Suppressor macrophage treated with lipopolysaccharide for 4 hours (primary cell): ENCODE data around the gene IL1F10.

Source experiments
- DNase-seq: peaks from one replicate; pipeline ENCODE4 v3.0.0-alpha.2; 2020

IL1F10 gene

DNA sequence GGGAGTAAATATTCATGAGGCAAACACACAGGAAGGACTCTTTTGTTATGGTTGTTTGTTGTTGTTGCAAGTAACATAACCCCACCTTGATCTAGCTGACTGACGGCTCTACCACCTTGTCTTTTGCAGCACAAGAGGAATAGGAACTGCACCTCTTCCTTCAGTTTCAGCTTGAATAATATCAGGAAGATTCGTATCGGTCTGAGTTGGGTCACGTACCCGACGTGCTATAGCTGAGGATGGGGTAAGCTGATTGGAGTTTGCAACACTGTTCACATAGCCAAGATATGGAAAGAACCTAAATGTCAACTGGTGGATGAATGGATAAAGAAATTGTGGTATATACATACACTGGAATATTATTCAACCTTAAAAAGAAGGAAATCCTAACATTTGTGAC lies 45.1 kb downstream of the IL1F10 start:
- DNase-seq: peak; percentile 71

DNA sequence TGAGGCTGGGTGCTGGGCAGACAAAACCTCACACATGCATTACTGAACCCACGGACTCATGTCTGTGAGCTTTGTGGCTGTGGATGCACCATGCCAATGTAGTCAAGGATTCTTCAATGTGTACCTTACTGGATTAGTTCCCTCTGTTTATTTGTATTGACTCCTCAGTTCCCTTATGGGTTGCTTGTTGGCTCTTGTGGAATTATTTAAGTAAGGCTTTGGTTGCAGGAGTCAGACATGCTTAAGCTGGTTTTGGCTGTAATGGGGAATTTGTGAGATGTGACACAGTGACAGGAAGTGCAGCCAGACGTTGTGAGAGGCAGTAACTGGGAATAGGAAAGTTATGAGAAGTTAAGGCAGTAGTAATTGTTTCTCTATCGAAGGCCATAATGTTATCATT lies 46.0 kb downstream of the IL1F10 start:
- DNase-seq: no peak

DNA sequence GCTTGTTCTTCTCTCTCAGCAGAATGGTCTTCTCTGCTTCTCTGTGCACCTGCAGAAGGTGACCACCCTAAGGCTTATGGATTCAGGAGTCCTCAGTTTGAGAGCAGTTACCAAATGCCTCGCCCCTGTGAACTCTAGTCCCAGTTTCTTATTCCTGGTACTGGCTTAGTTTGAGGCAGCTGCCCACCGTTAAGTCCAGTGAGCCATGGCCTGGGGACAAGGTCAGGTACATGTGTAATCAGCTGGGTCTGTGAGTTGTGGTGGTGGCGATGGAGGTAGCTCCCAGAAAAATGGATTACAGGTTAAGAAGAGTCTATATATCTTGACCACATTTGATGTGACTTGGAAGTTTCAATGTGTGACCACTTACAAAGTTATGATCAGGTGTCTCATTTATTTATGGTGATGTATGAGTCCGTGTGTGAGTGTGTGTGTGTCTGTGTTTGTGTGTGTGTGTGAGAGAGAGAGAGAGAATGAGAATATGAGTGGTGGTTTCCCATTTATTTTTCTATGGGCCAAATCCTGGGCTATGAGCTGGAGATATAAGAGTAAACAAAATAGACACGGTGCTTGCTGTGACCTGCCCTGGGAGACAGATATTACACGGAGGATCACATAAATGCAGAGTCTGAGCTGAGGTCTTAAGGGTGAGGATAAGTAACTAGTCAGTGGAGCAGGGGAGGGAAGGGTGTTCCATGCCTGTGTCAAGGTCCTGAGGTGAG lies 46.6 kb downstream of the IL1F10 start:
- no peak for DNase-seq

DNA sequence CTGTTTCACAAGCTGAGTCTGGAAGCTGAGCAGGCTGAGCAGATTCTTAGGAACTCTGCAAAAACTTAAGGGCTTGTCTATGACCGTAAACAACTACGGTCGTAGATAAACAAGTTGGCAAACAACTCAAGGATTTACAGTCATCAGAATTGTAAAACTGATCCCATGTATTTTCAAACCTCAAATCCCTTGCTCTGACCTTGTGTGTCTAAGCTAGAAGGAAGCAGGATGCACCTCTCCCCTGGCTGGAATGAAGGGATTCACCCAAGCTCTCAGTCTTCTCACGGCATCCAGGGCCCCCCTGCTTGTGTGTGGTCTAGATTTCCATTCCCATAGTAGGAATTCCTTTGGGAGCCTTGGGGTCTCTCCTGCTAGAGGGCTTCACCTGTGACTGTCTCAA lies 47.2 kb downstream of the IL1F10 start:
- no peak for DNase-seq

DNA sequence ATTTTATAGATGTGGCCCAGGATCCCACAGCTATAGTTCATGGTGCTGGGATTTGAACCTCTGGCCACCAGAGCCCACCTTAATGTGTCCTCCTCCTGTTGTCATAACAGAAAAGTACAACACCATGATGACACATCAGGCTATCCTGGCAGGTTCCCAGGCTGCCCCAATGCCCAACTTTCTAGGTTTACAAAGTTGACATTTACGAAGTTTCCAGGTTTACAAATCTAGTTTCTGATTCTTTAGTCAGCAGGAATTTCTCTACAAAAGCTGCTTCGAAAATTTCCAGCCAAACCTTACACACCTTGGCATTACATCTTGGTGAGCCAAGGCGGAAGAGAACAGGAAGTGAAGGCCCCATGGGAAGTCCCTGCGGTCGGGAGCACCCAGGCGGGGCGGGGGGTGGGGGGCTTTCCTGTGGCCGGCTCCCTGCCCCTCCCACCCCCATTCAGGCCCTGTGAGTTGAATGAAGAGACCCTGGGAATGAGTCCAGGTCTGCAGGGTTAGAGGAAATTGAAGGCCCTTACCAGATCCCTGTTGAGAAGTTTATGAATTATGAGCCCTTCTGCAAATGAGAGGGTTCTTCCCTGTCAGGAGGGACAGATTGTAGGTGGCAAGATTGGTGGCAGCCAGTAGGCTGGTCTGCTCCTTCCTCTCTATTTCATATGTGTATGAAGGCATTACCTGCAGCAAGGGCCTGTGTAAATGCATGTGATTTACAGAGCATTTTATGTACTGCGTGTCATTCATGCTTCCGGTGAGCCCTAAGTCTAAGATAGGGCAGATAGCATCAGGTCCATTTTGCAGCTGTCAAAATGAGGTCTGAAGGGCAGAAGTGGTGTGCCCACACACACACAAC lies 48.6 kb downstream of the IL1F10 start:
- peak; percentile 48 for DNase-seq

DNA sequence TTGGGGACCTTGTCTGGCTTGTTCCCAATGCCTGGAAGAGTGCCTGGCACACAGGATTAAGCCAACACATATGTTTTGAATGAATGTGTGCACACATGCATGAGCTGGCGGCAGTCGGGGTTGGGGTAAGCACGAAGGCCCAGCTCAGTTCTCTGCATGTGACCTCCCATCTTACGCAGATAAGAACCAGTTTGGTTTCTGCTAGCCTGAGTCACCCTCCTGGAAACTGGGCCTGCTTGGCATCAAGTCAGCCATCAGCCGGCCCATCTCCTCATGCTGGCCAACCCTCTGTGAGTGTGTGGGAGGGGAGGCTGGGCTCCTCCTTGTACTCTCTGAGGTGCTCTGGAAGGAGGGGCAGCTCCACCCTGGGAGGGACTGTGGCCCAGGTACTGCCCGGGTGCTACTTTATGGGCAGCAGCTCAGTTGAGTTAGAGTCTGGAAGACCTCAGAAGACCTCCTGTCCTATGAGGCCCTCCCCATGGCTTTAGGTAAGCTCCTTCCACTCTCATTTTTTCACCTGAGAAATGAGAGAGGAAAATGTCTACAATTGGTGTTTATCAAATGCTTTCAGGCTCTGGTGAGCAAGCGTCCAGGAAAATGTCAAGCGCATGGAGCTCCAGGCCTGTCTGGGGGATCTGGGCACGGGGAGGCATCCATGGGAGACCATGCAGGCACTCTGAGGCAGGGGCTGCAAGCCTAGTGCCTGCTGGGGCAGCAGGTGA lies 49.9 kb downstream of the IL1F10 start:
- DNase-seq: peak; percentile 48

DNA sequence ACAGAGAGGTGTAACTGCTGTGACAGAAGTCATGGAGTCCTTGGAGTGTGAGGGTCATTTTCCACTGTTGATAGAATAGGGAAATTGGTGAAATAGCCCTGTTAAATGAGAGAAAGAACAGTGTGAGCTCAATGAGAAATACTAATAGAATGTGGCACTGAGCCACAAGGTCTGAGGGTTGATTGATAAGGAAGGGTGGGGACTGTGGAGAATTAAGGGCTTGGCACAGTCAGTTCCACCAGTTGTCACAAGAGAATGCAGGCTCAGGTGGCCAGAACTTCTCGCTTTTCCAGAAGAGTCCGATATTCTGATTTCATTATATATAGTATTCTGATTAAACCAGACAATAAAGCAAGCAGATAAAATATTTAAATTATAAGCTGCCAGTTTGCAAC lies 50.5 kb downstream of the IL1F10 start:
- no peak for DNase-seq

DNA sequence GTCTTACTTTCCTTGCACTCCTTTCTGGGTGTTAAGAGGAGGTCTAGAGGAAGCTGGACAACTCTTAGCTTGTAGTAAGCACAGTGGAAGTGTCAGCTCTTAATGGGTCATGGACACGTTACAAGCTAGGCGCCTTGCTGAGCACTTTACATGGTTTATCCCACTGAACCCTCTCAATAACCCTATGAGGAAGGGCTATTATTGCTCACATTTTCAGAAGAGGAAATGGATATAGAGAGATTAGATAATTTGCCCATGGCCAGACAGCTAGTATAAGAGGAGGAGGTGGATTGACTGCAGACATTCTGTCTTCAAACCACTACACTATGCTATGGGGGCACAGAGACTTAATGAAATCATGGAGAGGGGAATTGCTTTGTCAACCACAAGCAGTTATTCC lies 51.3 kb downstream of the IL1F10 start:
- no peak for DNase-seq

DNA sequence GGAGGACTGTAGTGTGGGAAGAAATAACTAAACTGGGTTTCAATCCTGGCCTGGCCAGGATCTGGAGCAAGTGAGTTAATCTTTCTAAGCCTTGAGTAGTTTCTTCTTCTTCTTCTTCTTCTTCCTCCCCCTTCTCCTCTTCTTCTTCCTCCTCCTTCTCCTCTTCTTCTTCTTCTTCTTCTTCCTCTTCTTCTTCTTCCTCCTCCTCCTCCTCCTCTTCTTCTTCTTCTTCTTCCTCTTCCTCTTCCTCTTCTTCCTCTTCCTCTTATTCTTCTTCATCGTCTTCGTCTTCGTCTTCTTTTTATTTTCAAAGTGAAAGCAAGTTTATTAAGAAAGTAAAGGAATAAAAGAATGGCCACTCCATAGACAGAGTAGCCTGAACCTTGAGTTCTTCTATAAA lies 53.1 kb downstream of the IL1F10 start:
- DNase-seq: no peak

DNA sequence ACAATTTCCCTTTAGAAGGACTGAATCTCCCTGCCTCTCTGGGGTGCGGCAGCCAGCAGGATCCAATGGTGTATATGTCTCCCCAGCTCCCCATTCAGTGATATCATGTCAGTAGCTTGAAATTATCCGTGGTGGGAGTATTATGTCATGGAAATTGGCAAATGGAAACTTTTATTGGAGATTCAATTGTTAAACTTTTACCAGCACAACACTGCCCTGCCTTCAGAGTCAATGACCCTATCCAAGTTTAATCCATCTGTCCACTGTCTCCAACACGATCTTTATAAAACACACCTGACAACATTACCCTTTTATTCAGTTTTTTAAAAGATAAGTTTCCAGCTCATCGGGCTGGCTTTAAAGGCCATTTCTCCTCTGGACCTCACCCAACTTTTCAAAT lies 54.6 kb downstream of the IL1F10 start:
- no peak for DNase-seq

DNA sequence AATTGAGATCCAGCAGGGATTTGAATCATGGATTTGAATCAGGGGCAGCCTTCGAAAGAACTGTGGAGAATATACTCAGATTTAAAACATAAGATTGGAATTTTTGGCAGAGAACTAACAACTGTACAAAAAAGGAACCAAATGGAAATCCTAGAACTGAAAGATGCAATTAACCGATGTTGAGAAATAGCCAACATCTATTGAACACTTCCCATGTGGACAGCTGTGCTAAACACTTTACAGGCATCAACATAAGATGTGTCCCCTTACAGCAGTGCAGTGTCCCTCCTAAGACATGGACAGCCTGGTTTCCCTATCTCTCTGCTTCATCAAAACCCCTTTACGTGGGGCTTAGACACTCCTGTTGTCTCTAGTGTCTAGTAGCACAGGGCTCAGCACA lies 56.0 kb downstream of the IL1F10 start:
- peak; percentile 84 for DNase-seq

DNA sequence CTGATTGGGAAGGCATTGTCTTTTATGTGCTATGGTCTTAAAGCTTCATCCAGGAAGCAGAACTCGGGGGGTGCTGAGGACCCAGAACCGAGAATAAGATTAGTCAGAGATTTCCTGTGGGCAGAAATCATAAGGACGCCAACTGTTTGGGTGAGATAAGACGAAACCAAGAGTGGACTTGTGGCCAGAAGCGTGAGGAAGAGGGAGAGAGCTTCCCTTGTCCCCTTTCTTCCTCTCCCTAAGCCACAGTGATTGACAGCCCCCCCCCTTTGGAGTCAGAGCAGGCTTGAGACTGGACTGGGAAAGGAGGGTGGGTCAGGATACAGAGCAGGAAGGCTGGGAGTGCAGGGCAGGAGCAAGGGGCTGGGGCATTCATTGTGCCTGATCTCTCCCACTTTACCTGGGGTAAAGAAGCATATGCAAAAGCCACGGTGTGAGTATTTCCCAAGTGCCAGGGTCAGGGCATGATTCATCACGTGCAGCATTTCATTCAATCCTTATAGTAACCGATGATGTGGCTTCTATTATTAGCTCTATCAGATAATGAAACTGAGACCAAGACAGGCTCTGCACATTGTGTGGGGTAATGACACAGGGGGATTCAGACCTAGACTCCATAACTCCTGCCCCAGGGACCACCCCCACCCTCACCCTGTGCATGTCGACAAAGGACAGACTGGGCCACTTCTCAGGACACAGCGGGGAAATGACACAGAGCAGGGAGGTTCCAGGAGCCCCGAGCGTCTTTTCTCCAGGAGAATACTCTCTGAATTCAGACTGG lies 56.6 kb downstream of the IL1F10 start:
- peak; percentile 96 for DNase-seq
